Stimulated activated CD4-positive, alpha-beta T cell treated with anti-CD3 and anti-CD28 coated beads, Interleukin-4, amount 100 ng/mL, for 4 hours (primary cell): Measurements from ENCODE around the gene RNF123.
A peak's percentile ranks its signal among the peaks of the same experiment; 100 is the strongest.
"Not testable (repeated sequence)": the region's sequence is repeated elsewhere in the genome, so short reads cannot be mapped to it uniquely, and the experiment has no call there.

Source experiments
- DNase-seq, 2 experiments: peaks; one replicate each; pipeline ENCODE4 v3.0.0-alpha.2; 2020

RNF123 gene

GRCh38 chr3:49721896-49722781, 32.8 kb downstream of the RNF123 start:
- DNase-seq: no peak

DNA sequence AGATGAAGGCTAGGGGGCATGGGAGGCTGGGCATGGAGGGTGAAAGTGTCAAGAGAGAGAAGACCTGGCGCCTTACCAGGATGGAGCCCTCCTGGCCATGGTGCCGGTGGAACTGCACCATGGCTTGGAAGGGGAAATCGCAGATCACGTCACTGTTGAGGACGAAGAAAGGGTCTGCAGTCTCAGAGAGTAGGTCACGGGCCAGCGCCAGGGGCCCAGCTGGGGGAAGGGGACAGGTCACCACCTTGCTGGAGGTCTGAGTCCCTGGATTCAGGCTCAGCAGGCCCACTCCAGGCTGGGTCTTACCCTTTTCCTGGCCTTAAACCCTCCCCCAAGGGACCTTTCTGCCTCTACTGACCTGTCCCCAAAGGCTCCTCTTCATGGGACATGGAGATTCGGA, 33.5 kb downstream of the RNF123 start:
- no peak for DNase-seq

- DNase-seq: peak; percentile 52 to 56
These were observed 33.9 kb downstream of the RNF123 start for GRCh38 chr3:49723296-49723627.

- peak; percentile 89 to 92 for DNase-seq
These were observed 34.5 kb downstream of the RNF123 start, which contains the start of gene GMPPB for GRCh38 chr3:49723628-49724551. TSS of gene GMPPB (minus strand) at chr3:49723951. CDS start at chr3:49723726, 225 bp downstream.

- DNase-seq: no peak
These were observed 35.2 kb downstream of the RNF123 start for GRCh38 chr3:49724586-49724985.

DNA sequence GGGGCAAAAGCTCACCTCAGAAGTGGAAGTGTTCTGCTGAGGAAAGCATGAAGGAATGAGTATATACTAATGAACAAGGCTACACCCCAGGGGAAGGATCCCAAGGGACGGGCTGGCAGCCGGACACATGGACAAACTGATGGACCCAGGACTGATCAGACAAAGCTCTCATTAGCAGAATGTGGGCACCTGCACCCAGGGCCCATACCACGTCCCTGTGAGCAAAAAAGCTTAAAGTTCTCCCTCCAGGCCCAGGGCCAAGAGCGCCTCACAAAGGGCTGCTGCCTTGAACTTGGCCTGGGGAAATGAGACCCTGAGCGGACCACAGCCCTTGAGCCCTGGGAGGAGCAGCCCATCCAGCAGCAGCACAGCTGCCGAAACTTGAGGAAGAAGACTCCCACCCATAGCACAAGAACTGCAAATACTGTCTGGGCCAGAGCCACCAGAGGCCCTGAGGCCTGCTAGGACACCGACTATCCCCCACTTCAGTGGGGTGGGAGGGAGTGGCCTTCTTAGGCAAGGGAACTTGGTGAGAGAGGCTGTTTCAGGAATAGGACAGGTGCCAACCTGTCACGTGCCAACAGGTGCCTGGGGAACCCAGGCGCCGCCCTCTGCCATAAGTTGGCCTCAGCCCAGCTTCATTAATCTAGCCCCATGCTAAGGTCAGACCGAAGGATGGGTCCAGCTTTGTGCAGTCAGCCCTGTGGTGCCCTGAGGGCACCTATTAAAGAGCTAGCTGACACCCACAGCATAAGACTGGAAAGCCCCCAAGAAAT, 36.7 kb downstream of the RNF123 start:
- DNase-seq: no peak

GRCh38 chr3:49727154-49727923, 38.0 kb downstream of the RNF123 start:
- no peak for DNase-seq

DNA sequence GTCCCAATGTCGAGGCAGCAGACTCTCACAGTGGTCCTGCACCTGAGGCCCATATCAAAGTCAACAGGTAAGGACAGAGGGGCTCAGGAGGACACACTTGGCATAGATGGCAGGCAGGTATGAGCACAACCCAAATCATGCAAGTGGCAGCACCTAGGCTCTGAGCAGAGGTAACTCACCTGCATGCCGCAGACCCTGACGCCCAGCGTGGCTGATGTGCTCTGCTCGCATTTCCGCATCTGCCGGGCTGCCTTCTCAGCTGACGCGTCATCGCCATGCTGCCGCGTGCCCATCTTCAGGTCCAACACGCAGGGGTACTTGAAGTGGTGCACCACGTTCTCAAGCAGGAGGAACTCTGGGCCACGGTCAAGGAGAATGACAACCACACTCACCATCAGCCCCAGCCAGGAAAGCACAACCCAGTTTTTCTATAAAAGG, 38.6 kb downstream of the RNF123 start:
- no peak for DNase-seq

DNA sequence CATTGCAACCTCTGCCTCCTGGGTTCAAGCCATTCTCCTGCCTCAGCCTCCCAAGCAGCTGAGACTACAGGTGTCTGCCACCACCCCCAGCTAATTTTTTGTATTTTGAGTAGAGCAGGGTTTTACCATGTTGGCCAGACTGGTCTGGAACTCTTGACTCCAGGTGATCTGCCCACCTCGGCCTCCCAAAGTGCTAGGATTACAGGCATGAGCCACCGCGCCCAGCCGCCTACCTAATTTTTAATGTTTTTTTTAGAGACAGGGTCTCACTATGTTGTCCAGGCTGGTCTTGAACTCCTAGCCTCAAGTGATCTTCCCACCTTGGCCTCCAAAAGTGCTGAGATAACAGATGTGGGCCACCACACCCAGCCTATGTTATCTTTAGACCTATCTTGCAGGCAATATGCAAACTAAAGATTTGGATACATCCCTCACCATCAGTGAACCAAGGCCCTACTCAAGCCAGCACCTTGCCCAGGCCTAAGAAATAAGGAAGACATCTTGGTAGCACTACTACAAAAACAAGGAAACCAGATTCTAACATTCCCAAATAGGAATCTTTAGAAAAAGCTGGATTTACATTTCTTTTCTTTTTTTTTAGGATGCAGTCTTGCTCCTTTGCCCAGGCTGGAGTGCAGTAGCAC, 40.7 kb downstream of the RNF123 start:
- DNase-seq: no peak

- no peak for DNase-seq
These were observed 43.2 kb downstream of the RNF123 start for GRCh38 chr3:49732597-49732996.

DNA sequence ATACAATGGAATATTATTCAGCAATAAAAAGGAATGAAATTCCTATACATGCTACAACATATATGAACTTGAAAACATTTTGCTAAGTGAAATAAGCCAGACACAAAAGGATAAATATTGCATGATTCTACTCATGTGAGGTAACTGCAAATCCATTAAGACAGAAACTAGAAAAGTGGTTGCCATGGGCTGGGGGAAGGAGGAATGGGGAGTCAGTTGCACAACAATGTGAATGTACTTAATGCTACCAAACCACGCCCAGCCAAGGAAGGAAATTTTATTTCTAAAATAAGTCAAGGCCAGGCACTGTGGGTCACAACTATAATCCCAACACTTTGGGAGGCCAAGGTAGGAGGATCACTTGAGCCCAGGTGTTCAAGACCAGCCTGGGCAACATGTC, 44.2 kb downstream of the RNF123 start:
- DNase-seq: no peak

- DNase-seq: no peak
These were observed 45.4 kb downstream of the RNF123 start for GRCh38 chr3:49734752-49735151.

- DNase-seq: no peak
These were observed 48.8 kb downstream of the RNF123 start for GRCh38 chr3:49738067-49738713.

DNA sequence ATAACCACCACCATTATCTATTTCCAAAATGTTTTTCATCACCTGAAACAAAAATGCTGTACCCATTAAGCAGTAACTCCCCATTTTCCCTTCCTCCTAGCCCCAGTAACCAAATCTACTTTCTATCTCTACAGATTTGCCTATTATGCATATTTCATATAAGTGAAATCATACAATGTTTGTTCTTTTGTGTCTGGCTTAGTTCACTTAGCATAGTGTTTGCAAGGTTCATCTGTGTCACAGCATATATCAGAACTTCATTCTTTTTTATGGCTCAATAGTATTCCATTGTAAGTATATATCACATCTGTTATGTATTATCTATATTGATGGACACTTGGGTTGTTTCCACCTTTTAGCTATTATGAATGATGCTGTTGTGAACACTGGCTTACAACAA, 51.1 kb downstream of the RNF123 start:
- no peak for DNase-seq

- no peak for DNase-seq
These were observed 56.6 kb downstream of the RNF123 start for GRCh38 chr3:49745986-49746385.

DNA sequence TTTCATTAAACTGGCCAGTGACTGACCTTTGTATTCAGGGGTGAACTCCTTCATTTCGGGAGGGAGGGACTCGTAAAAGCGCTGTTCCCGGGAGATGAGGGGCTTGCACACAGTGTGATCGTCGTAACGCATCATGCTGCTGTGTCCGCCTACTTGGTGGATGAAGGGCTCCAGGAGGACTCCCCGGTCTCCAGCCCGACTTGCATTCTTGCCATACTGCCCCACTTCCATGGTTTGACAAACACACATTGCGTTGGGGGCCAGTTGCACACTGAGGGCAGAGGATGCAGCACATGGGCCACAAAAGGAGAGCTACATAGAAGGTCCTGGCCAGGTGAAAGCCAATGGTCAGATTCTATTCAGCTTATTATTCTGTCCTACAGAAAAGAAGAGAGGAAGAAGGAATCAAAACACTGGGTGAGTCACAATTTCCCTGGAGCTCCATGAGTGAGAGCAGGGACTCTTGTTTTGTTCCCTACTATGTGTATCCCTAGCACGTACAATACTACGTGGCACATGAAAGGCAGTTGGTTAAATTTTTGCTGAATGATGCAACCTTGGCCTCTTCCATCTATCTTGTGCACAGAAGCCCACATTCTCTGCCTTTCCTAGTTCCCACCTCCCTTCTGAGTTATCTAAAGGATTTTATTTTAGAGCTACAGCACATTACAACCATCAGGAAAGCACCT, 58.6 kb downstream of the RNF123 start:
- DNase-seq: no peak

DNA sequence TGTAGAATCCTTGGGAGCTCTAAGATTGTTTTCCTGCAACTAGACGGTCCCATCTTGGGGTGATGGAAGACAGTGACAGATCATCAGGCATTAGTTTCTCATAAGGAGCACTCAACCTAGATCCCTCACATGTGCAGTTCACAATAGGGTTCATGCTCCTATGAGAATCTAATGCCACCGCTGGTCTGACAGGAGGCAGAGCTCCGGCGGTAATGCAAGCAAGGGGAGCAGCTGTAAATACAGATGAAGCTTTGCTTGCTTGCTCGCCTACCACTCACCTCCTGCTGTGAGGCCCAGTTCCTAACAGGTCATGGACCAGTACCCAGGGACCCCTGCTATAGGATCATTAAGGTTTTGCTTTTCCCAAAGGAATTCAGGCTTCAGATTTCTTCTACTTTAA, 59.5 kb downstream of the RNF123 start:
- DNase-seq: not testable (repeated sequence)

DNA sequence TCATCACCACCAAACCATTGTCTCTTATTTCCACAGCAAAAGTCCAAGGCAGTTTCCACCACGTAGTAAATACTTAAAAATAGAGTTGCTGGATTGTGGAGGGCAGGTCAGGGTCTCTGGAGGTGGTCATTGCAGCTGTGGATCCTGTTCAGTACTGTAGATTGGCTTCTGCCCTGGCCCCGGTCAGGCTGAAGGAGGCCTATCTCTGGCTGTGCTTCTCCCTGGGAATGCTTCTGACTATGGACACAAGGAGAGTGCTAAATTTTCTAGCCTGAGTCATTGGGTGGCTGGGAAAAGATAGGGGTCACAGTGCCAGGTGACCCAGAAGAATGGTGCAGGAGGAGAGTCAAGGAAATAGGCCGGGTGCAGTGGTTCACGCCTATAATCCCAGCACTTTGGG, 60.7 kb downstream of the RNF123 start:
- no peak for DNase-seq

- no peak for DNase-seq
These were observed 62.1 kb downstream of the RNF123 start for GRCh38 chr3:49751501-49751900.

GRCh38 chr3:49754536-49754935, 65.2 kb downstream of the RNF123 start:
- no peak for DNase-seq
